Activated T-cell treated with anti-CD3 and anti-CD28 coated beads, Interleukin-2, amount 50 U/mL, for 48 hours (primary cell): ENCODE results near the gene FKBP1B.
"Not testable (repeated sequence)": the region's sequence is repeated elsewhere in the genome, so short reads cannot be mapped to it uniquely, and the experiment has no call there.

Experiments
- DNase-seq, 2 experiments: peaks; one replicate each; pipeline ENCODE4 v3.0.0-alpha.2; 2020

Gene FKBP1B

DNA sequence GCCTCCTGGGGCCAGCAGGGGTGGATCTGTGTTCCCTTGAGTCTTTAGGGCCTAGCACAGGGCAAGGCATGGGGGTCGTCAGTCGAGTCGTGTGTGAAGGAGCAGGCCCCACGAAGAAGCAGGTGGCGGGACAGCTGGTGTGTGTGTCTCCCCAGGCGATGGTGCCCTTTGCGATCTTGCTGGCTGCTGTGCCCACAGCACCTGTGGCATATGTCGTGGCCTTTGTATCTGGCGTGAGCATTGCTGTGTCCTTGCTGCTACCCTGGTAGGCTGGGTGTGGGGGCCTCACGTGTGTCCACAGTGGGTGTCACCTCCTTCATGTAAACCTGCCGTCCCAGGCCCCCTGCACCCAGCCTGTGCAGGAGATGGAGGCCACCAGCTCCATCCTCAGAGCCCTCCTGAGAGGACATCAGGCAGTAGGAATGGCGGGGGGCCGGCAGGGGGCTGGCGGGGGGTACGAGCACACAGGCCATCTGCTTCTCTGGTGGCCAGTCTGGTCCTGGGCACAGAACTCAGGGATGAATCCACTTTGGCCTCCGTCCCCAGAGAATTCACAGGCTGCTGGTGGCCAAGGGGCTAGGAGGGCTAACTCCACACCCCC, 26.5 kb upstream of the FKBP1B start:
- no peak for DNase-seq

DNA sequence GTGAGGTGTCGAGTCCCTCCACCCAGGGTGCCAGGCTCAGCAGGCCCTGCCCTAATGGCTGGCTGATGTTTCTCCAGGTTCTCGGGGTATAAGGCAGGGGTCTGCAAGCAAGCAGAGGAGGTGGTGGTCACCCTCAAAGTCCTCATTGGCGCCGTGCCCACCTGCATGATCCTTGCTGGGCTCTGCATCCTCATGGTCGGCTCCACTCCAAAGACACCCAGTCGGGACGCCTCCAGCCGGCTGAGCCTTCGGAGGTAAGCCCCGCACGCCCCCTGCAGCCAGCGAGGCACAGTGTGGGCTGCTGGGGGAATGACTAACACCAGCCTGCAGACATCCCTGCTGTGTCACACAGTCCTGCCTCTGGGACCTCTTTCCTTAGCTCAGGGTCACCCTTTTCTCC, 25.5 kb upstream of the FKBP1B start:
- no peak for DNase-seq

GRCh38 chr2:24024996-24025663, 24.4 kb upstream of the FKBP1B start:
- no peak for DNase-seq

DNA sequence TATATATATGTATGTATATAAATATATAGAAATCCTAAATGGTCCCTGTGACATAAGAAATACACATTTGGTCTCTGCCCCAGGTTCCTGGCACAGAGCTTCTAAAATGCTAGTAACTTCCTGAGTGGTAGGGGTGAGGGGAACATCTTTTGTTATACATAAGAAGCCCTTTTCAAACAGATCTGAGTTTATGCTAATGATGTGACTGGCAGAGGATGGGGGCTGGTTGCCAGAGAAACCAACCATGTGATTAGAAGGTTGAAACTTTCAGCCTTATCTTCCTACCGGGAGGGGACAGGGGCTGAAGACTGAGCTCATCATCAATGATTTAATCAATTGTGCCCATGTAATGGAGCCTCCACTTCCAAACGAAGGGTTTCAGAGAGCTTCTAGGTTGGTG, 23.3 kb upstream of the FKBP1B start:
- DNase-seq = no peak

GRCh38 chr2:24038786-24039499, 10.6 kb upstream of the FKBP1B start:
- DNase-seq = no peak

DNA sequence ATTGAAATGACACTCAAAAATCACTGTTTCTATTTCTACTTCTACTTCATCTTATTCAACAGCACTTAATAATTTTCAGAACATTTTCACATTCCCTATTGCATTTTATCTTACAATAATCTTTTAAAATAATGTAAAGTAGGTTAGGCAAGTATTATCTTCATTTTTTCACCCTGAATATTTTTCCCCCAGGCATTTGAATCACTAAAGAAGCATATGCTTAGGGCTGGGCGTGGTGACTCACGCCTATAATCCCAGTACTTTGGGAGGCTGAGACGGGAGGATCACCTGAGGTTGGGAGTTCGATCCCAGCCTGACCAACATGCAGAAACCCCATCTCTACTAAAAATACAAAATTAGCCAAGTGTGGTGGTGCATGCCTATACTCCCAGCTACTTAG, 9.0 kb upstream of the FKBP1B start:
- DNase-seq = no peak

- not testable (repeated sequence) for DNase-seq
Observed at GRCh38 chr2:24043133-24043532, 6.4 kb upstream of the FKBP1B start.

DNA sequence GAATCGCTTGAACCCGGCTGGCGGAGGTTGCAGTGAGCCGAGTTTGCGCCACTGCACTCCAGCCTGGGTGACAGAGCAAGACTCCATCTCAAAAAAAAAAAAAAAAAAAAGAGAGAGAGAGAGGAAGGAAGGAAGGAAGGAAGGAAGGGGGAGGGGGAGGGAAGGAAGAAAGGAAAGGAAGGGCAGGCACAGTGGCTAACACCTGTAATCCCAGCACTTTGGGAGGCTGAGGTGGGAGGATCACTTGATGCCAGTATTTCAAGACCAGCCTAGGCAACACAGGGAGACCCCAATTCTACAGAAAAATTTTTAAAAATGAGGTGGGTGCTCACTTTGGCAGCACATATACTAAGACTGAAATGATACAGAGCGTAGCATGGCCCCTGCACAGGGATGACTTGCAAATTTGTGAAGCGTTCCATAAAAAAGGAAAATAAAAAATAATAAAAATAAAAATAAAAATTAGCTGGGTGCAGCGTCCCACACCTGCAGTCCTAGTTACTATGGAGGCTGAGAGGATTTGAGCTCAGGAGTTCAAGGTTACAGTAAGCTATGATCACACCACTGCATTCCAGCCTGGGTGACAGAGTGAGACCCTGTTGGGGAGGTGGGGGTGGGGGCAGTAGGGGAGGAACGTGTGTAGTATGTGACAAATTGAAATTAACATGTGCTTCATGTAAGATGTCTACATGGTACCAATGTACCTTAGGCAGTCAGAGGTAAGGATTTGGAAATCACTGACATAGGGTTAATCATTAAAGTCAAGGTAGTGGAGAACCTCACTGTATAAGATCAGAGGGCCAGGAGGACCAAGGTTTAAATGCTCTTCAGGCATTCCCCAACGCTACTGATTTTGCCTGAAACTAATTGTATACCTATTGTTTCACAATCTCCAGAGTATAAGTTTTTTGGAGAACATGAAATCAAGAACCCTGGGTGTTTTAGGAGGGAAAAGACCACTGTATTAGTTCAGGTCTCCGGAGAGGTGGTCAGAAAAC, 3.7 kb upstream of the FKBP1B start:
- DNase-seq = no peak

GRCh38 chr2:24046599-24046929, 3.0 kb upstream of the FKBP1B start:
- DNase-seq = no peak

DNA sequence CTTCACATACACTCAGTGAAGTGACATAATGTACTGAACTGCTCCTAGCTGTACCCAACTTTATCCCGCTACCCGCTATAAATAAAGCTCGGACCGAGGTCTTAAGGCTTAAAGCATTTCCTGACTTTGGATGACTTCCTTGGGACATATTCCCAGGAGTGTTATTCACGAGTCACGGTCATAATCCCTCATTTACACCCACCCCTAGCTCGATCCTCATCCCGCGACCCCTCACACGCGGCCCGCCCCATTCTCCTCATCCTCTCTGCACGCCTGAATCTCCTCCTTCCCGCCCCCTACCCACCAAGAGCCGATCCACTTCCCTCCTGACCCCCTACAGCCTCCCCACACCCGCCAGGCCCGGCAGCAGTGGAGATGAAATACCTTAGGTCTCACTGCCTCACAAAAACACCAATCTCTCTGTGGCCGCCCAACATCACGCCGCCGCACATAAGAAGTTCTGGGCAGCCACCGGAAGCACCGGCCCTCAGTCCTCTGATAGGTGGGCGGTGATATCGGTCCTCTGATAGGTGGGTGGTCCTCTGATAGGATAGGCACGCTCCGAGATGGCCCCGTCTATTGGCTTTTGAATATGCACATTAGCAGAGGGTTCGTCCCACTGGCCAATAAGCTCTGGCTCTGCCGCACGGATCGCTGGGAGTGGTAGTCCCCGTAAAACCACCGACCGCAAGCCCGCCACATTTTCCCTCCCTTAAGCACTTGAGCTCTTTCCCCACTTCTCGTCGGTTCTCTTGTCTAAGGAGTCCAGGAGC, 2.4 kb upstream of the FKBP1B start, which contains the start of gene WDCP:
WDCP (minus strand) TSS at position 462 of the 773 bp plus-strand sequence. CDS start 7,897 bp downstream, outside the sequence.
- peak; percentile 92 to 93 for DNase-seq

DNA sequence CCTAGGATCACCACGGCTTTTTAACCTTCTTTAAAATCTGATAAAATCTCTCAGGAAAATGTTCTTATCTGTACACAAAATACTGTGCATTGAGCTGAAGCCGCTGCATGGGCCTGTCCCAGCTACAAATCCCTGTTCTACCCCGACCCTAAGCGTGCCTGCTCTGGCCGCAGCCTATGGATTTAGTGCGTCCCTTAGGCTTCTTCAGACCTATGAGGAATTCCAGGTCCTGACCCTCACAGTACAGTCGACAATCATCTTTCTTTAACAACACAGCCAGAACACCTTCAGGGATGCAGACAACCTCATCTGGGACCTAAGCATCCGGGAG, 1.9 kb upstream of the FKBP1B start:
- DNase-seq = no peak

GRCh38 chr2:24048769-24049484, 614 bp upstream of the FKBP1B start:
- no peak for DNase-seq

DNA sequence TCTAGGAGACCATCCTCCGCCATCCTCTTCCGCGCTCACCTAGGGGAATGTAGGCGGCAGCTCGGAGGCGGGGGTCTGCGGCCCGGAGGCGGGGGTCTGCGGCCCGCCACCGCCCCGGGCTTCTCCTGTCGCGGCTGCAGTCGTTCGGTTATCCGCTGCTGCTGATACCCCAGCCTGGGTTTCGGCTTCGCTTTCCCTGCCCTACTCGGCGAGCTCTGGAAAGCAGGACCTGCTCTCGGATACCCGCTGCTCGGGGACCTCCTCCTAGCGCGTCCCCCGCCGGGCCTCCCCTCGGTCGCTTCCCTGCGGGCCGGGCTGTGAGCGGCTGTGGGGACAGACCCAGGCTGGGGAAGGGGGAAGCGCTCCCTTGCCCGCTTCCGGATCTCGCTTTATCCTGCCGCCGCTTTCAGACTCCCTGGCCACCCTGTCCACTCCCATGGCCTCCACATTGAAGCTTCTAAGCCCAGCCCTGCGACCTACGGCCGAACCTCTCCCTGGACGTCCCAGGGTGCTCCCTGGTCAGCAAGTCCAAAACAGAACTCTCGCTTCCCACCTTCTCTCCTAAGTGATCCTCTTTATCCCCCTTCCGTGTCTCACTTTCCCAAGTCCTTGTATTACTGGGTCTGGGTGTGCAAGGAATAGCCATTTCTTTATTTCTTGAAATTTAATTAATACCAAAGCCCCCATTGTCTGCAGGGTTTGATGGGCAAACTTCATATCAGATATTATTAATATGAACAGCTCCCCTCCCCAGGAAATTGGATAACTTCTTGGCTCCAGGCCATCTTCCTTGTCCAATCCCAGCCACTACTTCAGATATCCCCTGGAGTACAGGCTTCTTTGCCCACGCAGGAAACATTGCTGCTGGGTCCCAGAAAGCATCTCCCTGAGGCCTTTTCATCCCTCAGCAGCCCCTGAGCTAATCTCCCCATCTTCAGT, 769 bp downstream of the FKBP1B start:
- DNase-seq = peak; percentile 24 to 36

- no peak for DNase-seq
Observed at GRCh38 chr2:24051833-24052232, 2.3 kb downstream of the FKBP1B start.

DNA sequence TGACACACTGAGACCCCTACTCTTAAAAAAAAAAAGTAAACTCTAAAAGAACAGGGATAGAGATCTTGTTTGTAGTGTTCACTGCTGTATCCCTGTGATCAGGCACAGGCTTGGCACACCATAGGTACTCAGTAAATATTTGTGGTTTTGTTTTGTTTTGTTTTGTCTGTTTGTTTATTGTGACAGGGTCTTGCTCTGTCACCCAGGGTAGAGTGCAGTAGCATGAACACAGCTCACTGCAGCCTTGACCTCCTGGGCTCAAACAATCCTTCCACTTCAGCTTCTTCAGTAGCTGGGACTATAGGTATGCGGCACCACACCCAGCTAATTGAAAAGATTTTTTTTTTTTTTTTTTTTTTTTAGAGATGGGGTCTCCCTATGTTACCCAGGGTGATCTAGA, 3.4 kb downstream of the FKBP1B start:
- no peak for DNase-seq

GRCh38 chr2:24054366-24055010, 4.9 kb downstream of the FKBP1B start:
- DNase-seq = no peak

GRCh38 chr2:24055750-24056149, 6.2 kb downstream of the FKBP1B start:
- no peak for DNase-seq

GRCh38 chr2:24058564-24059271, 9.2 kb downstream of the FKBP1B start:
- no peak for DNase-seq

DNA sequence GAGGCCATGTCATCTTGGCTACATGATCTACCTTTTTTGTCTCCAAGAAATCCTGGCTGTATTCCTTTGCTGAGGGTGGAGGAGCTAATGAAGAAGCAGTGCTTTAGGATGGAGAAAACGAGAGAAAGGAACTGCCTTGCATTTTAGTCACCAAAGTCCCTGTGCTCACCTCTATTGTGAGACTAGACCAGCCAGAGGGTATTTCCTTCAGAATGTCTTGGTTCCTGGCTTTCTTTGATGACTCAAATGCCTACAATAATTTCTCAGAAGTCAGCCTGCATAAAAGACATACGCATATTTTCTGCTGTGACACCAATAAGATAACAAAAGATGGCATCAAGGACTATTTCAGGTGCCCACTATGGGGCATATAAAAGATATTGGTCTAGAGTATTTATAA, 15.8 kb downstream of the FKBP1B start:
- no peak for DNase-seq
